HG03571 (cell line): ENCODE data around the gene AKT2.

Source experiments
- ATAC-seq: cut with Tn5 transposase; IDR thresholded peaks from one replicate; pipeline ENCODE4 v1.9.1; 2021; ENCODE audit not compliant: unreplicated experiment

Gene AKT2

DNA sequence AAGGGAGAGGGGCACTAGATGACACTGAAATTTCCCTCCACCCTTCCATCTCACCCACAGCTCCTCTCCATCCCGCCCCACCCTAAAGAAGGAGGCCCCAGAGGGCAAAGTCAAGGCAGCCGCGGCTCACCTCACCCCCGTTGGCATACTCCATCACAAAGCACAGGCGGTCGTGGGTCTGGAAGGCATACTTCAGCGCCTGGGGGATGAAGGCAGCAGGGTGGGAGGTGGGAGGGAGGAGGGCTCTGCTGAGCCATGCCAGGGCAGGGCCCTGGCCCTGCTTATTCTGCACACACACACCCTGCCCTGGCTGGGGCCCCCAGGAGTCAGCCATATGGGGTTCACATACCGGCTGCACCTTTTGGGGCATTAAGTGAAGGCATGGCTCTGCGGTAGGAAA lies 46.4 kb downstream of the AKT2 start:
- no peak for ATAC-seq

DNA sequence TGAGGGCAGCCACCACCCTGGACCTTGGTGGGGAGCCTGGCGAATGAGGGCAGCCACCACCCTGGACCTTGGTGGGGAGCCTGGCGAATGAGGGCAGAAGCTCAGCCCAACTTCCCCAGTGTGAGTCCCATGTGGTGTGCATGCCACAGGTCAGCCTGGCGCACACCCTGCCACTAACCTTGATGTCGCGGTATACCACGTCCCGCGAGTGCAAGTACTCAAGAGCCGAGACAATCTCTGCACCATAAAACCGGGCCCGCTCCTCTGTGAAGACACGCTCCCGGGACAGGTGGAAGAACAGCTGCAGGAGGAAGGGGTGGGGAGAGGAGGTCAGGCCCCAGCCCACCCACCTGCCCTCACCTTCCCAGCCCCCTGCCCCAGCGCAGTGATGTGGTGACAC lies 47.4 kb downstream of the AKT2 start:
- no peak for ATAC-seq

DNA sequence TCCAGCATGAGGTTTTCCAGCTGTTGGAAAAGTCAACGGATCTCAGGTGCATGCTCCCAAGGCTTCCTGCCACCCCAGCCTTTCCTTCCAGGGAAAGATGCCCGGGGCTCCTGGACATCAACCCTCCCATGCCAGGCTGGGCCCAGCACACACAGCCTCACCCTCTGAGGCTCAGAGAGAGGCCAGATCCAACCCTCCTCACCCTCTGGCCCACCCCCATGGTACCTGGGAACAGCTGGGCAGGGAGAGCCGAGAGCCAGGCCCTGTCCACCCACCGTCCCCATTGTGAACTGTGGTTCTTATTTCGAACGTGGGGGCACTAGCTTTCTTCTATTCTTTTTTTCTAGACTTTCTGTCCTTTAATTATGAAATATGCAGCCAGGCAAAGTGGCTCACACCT lies 48.8 kb downstream of the AKT2 start:
- no peak for ATAC-seq

DNA sequence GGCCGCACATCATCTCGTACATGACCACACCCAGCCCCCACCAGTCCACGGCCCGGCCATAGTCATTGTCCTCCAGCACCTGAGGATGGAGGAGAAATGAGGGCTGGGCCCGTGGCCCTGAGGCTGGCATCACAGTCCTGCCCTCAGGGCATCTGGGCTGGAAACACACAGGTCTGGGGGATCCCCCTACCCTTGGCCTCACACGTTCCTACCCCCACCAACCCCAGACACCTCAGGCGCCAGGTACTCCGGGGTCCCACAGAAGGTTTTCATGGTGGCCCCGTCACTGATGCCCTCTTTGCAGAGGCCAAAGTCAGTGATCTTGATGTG lies 49.2 kb downstream of the AKT2 start:
- no peak for ATAC-seq

DNA sequence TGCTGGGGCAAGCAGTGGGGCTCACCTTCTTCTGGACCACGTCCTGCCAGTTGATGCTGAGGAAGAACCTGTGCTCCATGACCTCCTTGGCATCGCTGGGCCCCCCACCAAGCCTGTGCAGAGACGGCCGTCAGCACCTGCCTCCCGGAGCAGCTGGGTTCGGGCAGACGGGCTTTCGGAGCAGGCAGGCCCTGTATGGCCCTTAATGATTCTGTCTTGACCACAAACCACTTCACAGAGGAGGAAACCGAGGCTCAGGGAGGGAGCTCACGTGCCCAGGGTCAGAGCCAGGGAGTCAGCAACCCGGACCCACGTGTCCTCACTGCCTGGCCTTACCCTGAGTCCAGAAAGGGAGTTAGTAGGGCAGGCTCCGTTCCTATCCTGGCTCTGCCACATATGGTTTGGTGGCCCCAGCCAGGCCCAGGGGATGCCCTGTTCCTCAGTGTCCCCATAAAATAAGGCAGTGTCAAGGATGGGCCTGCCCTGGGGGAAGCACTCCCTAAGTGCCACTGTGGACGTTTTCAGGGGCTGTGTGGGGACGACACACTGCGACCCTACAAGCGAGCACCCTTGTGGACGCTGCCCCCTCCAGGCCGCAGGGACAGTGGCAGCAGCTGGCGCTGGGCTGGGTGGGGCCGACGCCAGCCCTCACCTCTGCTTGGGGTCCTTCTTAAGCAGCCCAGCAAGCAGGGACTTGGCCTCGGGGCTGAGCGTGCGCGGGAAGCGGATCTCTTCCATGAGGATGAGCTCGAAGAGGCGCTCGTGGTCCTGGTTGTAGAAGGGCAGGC lies 49.7 kb downstream of the AKT2 start:
- ATAC-seq, result no peak

DNA sequence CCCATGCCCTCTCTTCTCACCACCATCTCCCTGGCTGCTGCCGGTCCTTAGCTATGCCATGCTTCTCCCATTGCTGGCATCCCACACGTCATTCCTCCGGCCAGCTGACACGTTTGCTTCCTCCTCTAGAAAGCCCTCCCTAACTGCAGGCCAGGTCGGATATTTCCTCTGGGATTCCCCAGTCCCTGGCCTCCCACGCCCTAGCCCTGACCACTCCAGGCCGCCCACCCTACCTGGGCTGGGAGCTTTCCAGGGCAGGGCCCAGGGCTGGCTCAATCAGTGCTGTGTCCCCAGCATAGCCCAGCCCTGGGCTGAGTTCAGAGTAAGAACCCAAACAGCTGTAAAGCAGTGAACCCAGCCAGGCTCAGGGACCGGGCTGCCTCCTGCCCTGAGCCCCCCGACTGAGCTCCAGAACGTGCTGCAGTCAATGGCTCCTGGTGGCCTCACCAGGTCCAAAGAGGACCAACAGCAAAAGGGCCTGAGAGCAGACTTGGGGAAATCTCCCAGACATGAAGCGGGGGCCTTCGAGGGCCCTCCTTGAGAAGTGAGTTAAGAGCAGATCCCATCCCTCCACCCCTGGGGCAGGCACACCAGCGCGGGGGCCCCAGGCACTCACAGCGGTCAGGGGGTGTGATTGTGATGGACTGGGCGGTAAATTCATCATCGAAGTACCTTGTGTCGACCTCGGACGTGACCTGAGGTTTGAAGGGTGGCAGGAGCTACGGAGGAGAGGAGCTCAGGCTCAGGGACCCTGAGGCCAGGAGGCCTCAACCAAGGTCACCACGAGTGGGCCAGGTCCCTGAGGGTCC lies 50.5 kb downstream of the AKT2 start:
- ATAC-seq, result no peak

DNA sequence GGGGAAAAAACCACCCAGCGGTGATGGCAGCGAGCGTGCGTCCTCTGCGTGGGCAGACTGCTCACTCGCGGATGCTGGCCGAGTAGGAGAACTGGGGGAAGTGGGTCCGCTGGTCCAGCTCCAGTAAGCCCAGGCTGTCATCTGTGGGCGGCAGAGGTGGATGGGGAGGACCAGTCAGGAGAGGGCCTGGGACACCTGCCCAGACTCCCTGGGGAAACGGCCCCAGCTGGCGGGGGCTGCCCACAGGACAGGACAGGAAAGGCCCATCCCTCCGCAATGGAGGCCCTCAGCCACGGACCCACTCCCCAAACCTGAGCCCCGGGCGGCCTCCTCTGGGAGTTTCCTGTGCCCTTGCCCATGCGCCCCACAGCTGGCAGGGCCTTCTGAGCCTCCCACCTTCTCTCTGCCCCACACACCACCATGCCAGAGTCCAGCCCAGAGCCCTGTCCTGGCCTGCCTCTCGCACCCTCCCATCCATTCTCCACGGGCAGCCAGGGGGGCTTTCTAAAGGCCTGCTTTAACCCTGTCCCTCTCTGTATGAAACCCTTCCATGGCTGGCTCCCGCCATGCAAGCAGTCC lies 51.2 kb downstream of the AKT2 start:
- no peak for ATAC-seq

DNA sequence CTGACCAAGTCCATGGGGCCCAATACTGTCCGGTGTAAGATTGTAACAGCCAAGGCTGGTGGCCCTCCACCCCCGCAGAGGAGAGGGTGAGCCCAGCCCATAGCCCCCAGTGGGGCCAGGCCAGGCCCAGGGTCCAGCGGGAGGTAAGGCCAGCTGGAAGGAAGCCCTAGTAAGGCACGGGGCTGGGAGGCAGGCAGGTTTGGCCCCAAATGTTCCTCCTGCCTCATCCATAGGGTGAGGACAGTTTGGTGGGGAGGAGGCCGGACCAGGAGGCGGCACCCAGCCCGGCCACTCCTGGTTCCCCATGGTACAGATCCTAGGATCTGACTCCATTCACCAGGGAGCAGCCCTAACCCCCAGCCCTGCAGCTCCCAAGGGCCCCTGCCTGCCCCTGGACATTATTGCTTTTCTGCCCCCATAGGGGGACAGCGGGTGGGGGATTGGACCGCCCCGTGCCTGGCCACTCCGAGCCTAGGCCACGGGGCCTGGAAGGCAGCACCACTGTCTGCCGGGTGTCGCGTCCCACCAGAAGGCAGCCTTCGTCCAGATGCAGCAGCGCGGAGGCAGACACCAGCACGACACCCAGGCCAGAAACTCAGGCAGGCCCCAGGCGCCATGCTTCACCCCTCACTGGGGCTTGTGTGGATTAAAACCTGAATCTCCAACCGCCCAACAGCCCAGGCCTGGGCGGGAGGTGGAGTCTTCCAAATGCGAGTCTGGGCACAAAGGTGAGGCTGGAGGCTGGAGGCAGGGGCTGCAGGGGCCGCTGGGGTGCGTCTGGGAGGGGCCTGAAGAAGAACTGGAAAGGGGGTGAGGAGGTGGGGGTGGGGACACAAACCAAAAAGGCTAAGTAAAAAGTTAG lies 52.0 kb downstream of the AKT2 start:
- ATAC-seq, result no peak

DNA sequence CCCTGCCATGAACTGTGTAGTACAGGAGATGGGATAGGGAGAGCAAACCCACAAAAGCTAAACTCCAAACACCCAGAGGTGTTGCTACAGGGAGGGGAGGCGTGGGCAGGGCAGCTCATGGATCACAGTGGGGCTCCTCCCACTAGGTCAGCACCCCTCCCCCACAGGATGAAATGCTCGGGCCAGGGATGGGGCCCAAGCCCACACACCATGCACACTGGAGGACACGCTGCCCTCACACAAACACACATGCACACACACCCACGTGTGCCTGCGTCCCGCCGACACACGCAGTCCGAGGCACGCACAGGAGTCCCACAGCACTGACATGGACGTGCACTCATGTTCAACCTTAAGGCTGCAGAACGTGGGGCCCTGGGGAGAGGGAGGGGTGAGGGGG lies 52.7 kb downstream of the AKT2 start:
- ATAC-seq, result no peak

DNA sequence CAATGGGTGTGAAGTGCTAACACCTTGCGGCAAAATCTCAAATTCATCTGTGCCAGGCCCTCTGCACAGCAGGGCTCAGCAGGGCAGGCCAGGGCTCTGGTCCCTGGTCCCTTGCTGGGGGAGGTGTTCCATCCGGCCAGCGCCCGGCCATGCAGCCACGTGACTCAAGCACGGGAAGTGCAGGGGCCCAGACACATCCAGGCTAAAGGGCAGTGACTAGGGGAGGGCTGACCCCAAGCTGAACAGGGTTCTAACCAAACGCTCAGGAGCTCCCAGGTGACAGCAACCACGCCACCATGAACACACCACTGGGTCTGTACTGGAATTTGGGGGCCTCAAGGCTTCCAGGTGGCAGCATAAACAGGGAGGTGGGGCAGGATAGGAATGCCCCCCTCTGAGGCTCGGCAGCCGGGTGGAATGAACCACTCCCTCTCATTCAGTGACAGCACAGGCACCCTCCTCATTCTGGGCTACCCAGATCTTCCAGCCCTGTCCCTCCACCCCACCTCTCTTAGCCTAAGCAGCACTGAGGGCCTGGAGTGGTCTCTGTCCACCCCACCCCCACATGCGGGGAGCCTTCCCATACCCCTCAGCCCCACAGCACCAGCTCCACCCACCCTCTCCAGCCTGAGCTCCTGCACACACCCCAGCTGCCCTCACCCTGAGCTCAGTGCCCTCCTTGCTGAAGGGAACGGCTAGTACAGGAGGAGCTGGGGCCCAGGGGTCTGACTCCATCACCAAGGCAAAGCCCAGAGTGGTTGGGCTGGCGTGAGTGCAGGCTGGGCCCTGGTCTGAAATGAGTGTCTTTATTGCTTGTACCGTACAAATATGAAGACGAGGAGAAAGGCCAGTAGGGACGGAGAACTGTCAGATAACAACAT lies 53.4 kb downstream of the AKT2 start:
- no peak for ATAC-seq

DNA sequence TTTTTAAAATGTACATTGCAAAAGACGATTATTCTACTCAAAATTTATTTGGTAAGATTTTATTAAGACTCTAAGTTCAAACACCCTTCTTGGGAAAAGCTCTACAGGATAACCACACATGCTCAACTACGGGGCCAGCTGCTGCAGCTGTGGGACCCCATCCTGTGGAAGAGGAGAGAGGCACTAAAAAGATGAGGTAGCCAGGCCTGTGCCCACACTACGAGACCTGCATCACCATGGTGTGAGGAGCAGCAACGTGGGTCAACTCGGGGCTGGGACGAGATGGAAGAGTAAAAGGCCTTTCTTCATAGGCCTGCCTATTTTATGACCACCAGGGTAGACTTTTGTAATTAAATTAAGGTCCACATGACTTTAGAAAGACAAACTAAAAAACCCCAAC lies 54.1 kb downstream of the AKT2 start:
- ATAC-seq, result no peak

DNA sequence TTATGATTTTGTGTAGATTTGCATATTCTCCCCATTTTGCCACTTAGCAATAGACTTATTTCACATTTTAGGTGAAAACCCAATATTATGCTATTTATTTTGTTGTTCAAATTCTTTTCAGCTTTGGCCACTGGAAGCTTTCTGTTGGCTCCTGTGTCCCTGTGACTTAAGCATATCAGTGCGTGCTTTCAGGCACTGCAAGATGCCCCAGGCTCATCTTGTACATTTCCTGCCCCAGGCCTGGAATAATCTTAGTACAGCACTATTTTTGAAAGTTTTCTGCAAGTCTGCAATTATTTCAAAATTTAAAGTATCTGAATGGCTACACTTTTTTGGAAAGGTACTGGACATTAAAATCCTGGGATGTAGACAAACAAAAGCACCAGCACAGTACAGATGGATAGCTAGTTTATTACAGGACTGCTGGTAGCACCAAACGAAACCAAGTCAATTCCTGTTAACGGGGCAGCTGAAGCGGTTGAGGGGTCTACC lies 55.2 kb downstream of the AKT2 start:
- no peak for ATAC-seq

DNA sequence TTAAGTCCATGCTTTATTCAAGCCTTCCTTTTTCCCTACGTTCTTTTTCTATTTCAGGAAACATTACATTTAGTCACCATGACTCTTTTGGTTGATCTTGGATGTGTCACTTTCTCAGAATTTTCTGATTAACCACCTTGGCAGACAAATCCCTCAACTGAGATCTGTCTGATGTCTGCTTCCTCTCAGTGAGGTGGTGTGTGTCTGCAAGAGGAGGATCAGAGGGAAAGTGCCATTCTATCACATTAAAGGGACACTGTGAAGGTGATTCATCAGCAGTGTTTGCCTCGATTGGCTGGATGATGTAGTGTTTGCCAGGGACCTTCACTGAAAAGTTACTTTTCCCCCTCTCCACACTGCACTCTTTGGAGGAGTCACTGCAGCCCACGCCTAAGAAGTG lies 55.7 kb downstream of the AKT2 start:
- ATAC-seq, result no peak

DNA sequence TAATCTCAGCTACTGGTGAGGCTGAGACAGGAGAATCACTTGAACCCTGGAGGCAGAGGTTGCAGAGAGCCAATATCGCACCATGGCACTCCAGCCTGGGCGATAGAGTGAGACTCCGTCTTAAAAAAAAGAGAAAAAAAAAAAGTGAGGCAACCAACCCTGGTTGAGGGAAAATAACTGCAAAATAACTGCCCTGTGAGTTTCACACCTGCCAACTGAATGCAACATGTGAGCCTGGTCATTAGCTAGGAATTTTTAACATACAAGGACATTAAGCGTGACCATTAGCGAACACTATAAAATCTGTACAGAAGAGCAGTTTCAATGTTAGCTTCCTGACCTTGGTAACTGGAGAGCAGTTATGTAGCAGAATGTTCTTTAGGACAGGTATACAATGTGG lies 56.3 kb downstream of the AKT2 start:
- no peak for ATAC-seq

DNA sequence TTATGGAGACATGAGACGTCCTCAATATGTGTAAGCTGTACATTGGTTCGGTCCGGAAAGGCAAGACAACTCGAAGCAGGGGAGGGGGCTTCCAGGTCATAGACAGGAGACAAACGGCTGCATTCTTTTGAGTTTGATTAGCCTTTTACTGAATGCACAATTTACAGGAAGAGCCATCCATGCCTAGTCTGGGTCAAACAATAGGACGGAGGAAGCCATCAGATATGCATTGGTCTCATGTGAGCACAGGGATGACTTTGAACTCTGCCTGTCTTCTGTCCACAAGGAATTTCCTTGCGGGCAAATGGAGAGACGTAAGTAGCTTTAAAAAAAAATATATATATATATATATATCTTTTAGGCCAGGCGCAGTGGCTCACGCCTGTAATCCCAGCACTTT lies 56.8 kb downstream of the AKT2 start:
- ATAC-seq, result no peak

DNA sequence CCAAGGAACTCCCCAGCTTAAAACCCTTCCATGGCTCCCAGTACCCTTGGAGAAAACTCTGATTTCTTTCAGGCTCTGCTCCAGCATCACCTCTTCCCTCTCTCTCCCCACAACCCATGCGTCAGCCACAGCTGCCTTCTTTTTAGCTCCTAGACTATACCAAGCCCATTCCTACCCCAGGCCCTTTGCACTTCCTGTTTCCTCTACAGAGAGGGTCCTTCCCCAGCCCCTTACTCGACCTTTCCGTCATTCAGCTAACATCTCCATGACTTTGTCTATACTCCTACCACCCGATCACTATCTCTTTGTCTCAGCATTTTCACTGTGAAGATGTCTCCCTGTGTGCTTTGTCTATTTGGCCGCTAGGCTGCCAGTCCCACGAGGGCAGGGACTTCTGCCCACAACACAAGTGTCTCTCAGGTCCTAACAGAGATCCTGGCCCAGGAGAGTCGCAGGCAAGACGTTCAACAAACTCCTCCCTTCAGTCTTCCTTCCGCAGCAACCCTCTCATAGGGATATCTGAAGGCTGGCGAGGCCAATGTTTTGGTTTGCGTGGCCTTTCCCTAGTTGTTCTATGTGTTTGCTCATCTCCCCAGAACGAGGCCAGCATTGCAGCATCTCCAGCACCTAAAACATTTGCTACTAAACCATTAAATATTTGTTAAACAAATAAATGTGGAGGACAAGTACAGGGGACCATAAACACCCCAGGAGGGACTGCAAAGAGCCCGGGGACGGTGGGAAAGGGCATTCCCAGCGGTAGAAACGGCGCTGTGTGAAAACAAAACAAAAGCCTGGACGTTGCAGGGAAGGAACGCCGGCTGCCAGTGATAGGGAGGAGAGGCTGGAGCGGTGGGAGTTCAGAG lies 59.5 kb downstream of the AKT2 start:
- ATAC-seq, result no peak

DNA sequence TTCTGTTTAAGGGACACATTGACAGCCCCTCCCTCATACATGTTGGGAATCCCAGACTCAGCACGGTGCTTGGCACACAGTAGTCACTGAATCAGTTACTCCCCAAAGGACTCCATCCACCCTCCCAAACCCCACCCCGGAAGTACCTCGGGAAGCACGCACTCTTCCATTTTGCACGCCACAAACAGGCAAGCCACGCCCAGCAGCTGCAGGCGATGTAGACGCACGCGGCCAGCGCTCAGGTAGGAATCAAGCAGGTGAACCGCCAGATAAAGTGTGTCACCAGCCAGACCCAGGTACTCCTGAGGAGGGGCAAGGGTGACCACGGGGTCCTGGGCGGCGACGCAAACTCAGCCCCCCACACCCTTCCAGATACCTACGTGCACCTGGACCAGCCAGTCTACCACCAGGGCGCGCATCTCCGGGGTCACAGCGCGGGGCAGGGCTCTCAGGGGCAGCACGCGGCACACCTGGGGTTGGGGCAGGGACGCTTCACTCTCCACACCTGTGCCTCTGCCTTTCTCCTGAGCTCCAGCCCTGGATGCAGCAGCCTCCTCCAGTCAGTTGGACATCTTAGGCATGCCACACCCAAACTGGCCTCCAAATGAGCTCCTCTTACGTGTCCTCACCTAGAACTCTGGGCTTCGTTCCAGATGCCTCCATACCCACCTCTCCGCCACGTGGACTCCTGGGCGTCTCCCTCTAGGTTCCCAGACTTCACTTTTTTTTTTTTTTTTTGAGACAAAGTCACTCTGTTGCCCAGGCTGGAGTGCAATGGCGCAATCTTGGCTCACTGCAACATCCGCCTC lies 60.6 kb downstream of the AKT2 start:
- no peak for ATAC-seq

DNA sequence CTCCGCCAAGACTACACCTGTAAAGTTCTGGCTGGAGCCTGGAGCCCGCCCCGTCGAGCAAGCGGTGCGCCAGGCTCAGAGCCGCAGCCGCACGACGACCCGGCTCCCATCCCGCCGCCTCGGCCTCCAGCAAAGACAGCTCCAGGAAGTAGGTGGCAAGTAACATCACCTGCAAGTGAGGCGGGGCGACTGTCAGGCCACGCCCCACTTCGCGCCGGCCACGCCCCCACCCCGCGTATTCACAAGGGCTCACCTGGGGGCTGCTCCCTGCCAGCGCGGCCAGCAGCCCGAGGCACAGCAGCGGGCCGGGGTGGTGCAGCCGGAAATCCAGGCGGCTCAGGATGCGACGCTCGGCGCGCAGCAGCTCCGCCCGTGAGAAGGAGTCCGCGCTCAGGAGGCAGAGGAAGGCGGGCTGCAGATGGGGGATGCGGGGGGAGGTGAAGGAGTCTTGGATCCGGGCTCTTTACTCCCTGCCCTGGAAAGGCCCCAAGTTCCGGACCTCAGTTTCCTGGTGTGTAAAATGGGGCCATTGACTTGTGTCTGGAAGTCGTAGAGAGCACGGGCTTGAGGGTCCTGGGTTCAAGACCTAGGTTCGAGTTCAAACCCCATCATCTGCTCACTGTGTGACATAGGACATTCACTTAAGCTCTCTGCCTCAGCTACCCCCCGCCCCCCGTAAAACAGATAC lies 61.9 kb downstream of the AKT2 start:
- no peak for ATAC-seq
